ENCODE data around the gene BHLHA9. TPM values are rescaled to one million over a fixed set of nuclear protein-coding genes. Genes with fewer than 3 reads are reported as not detected.
A peak's percentile ranks its signal among the peaks of the same experiment; 100 is the strongest.
"Not testable (repeated sequence)": the region's sequence is repeated elsewhere in the genome, so short reads cannot be mapped to it uniquely, and the experiment has no call there.

BHLHA9 gene
- total and polyA plus RNA-seq, 9 of the 15 experiments (the other 6 are each of a cell fraction or from before 2014, with no cell fraction given) = not detected

- H3K4me1 ChIP-seq (replicated peaks in 1 of 2; ENCODE audit: control insufficient read depth in 2 of 2, insufficient read depth in 2 of 2, low read length in 2 of 2); H3K27ac ChIP-seq (ENCODE audit: extremely low read depth, low read depth, low read length); H3K36me3 ChIP-seq (ENCODE audit: control insufficient read depth, insufficient read depth, low read length); H3K9ac ChIP-seq (ENCODE audit: insufficient read depth in 1 of 2, low read depth in 2 of 2, low read length in 2 of 2); H4K20me1 ChIP-seq (replicated peaks; ENCODE audit: control insufficient read depth, insufficient read depth, low read length); H3K9me1 ChIP-seq (ENCODE audit: control insufficient read depth, insufficient read depth, low read length); H3K9me3 ChIP-seq (replicated peaks; ENCODE audit: control insufficient read depth, insufficient read depth, low read depth, low read length); CTCF ChIA-PET (ENCODE audit: low intra/inter-chr PET ratio); ATAC-seq; FAIRE-seq; H2AFZ ChIP-seq (ENCODE audit: low read depth, low read length); H3K79me2 ChIP-seq (ENCODE audit: control insufficient read depth, insufficient read depth, low read length); DNase-seq (ENCODE audit: extremely low read depth in 1 of 4, low spot score in 3 of 4); H3K4me3 ChIP-seq; in situ Hi-C loops (cut with MboI); H3K4me2 ChIP-seq (ENCODE audit: insufficient read depth, low read length); BruUV-seq (replicated peaks); intact Hi-C loops (cut with micrococcal nuclease): not testable (repeated sequence)
- WGBS (ENCODE audit: insufficient coverage, low coverage, missing lambda C conversion rate) = 15% methylated on average over 9 of the region's 16 CpGs
- TF ChIP-seq CBX2 (IDR thresholded peaks at IDR 0.05; ENCODE audit: insufficient read depth, low read length, poor library complexity, severe bottlenecking) = peak; percentile 72
- POLR2A ChIA-PET = interaction anchor here (0.6 kb wide), 1 partner anchor 37 kb away, joined by 3 read pairs; no protein-coding TSS in a partner anchor
- H3K27me3 ChIP-seq (ENCODE audit: control insufficient read depth in 2 of 2, insufficient read depth in 2 of 2, low read length in 2 of 2) = peaks cover 14 to 32% of the 10 kb centered on the region in 2 experiments
These were observed 37.6 kb downstream of the BHLHA9 start for GRCh38 chr17:1307829-1308228.

- intact Hi-C loops (cut with micrococcal nuclease) (no loop called here), in situ Hi-C loops (cut with MboI) (no loop called here)
- H3K9me1 ChIP-seq (ENCODE audit: control insufficient read depth, insufficient read depth, low read length) = no peaks in the 10 kb centered on the region
- no peaks in the 10 kb centered on the region for H3K36me3 ChIP-seq (ENCODE audit: control insufficient read depth, insufficient read depth, low read length)
- DNase-seq (ENCODE audit: extremely low read depth in 1 of 4, low spot score in 3 of 4) (peak; percentile 51 to 72 (median 60)), ATAC-seq (peak; percentile 88), FAIRE-seq (no peak)
- no peaks in the 10 kb centered on the region for H3K9me3 ChIP-seq (replicated peaks; ENCODE audit: control insufficient read depth, insufficient read depth, low read depth, low read length)
- no peak overlapping the region for H3K4me3 ChIP-seq
- H3K27ac ChIP-seq (ENCODE audit: extremely low read depth, low read depth, low read length) = no peak overlapping the region
- ChIA-PET POLR2A (no interaction called here), CTCF (ENCODE audit: low intra/inter-chr PET ratio) (no interaction called here)
- no peak overlapping the region for H2AFZ ChIP-seq (ENCODE audit: low read depth, low read length)
- 4% methylated on average over 4 of the region's 9 CpGs for WGBS (ENCODE audit: insufficient coverage, low coverage, missing lambda C conversion rate)
- no peaks in the 10 kb centered on the region for H3K79me2 ChIP-seq (ENCODE audit: control insufficient read depth, insufficient read depth, low read length)
- no peak overlapping the region for H3K9ac ChIP-seq (ENCODE audit: insufficient read depth in 1 of 2, low read depth in 2 of 2, low read length in 2 of 2)
- no peaks in the 10 kb centered on the region for H4K20me1 ChIP-seq (replicated peaks; ENCODE audit: control insufficient read depth, insufficient read depth, low read length)
- BruUV-seq (replicated peaks) = no TSS peak
- peaks cover 7 to 11% of the 10 kb centered on the region in 2 experiments; a peak in 4 of 5 replicates for H3K27me3 ChIP-seq (ENCODE audit: control insufficient read depth in 2 of 2, insufficient read depth in 2 of 2, low read length in 2 of 2)
- peaks cover 0 to 9% of the 10 kb centered on the region in 2 experiments; a peak in 2 of 5 replicates for H3K4me1 ChIP-seq (replicated peaks in 1 of 2; ENCODE audit: control insufficient read depth in 2 of 2, insufficient read depth in 2 of 2, low read length in 2 of 2)
- H3K4me2 ChIP-seq (ENCODE audit: insufficient read depth, low read length) = no peak overlapping the region
- TF ChIP-seq ILF3 (IDR thresholded peaks at IDR 0.05; ENCODE audit: borderline replicate concordance) (no peak), CHD7 (IDR thresholded peaks at IDR 0.05; ENCODE audit: low read depth, low read length) (no peak)
These were observed 42.1 kb downstream of the BHLHA9 start for GRCh38 chr17:1312261-1312870.

Measured in K562 (cell line).